A673 (cell line): Measurements from ENCODE around the gene SLC12A6. TPM values are rescaled to one million over a fixed set of nuclear protein-coding genes. Genes with fewer than 3 reads are reported as not detected.

ENCODE experiments used
- BruUV-seq: library from RNA; stranded (reverse); fragments of 400-500 nt; replicated peaks from 2 replicates; lab custom pipeline; 2021; lab: Mats Ljungman, UMichigan
- CTCF ChIA-PET: fragments of 300-600 bp; sonication (Branson Sonifier 250); formaldehyde crosslinking; loops from one replicate; lab custom pipeline; 2022; ENCODE audit warnings: antibody characterized with exemption; lab: Charles Lee
- POLR2A ChIA-PET: fragments of 300-600 bp; sonication (Branson Sonifier 250); formaldehyde crosslinking; loops from one replicate; lab custom pipeline; 2022; ENCODE audit warnings: antibody characterized with exemption; ENCODE audit not compliant: low non-redundant PET; lab: Charles Lee
- DNase-seq: peaks from one replicate; pipeline ENCODE4 v3.0.0-alpha.2; 2015; ENCODE audit warnings: low spot score
- H3K27ac ChIP-seq: fragments of 200-600 bp; sonication (generic); 2 replicates; pipeline ENCODE4 v1.5.1; 2016; ENCODE audit warnings: mixed run types, low read depth, mild to moderate bottlenecking, mixed read lengths, antibody characterized with exemption, low read length; ENCODE audit not compliant: poor library complexity, severe bottlenecking
- H3K27me3 ChIP-seq: fragments of 200-600 bp; sonication (generic); replicated peaks from 2 replicates; pipeline ENCODE4 v1.6.1; 2017; ENCODE audit warnings: mixed run types, low read depth, mild to moderate bottlenecking, mixed read lengths, antibody characterized with exemption, low read length; ENCODE audit not compliant: insufficient read depth, poor library complexity
- H3K36me3 ChIP-seq: fragments of 200-600 bp; sonication (generic); 2 replicates; pipeline ENCODE4 v1.6.1; 2016; ENCODE audit warnings: mixed run types, mild to moderate bottlenecking, mixed read lengths, antibody characterized with exemption, low read length; ENCODE audit not compliant: insufficient read depth, poor library complexity, severe bottlenecking
- H3K4me1 ChIP-seq: fragments of 200-600 bp; sonication (generic); 2 replicates; pipeline ENCODE4 v1.6.1; 2017; ENCODE audit warnings: mixed run types, mild to moderate bottlenecking, mixed read lengths, antibody characterized with exemption, low read length; ENCODE audit not compliant: insufficient read depth, poor library complexity, severe bottlenecking
- H3K4me3 ChIP-seq: fragments of 200-600 bp; sonication (generic); 2 replicates; pipeline ENCODE4 v1.5.1; 2016; ENCODE audit warnings: low read depth, mixed run types, mild to moderate bottlenecking, mixed read lengths, low read length; ENCODE audit not compliant: poor library complexity, severe bottlenecking
- H3K9me3 ChIP-seq: fragments of 200-600 bp; sonication (generic); 2 replicates; pipeline ENCODE4 v1.6.1; 2016; ENCODE audit warnings: mixed run types, low read depth, mild to moderate bottlenecking, mixed read lengths, antibody characterized with exemption, low read length; ENCODE audit not compliant: poor library complexity, severe bottlenecking
- CTCF ChIP-seq: fragments of 300-800, 200-600 bp; sonication (generic); conservative IDR thresholded peaks from 2 replicates; pipeline ENCODE4 v1.5.1; 2017; ENCODE audit warnings: low read depth, mild to moderate bottlenecking, antibody characterized with exemption, low read length, moderate library complexity, mixed read lengths
- EZH2 ChIP-seq: fragments of 200-600 bp; sonication (generic); IDR thresholded peaks from 2 replicates; pipeline ENCODE4 v1.6.1; 2017; ENCODE audit warnings: borderline replicate concordance, low read depth, mild to moderate bottlenecking, mixed read lengths, antibody characterized with exemption, low read length; ENCODE audit not compliant: poor library complexity, severe bottlenecking
- intact Hi-C: fragments of 100-400 bp; cut with micrococcal nuclease; formaldehyde crosslinking; loops from one replicate; pipeline ENCODE4 v1.10.0; 2022; ENCODE audit not compliant: unreplicated experiment
- total RNA-seq: library from RNA; stranded (reverse); gene quantifications from 2 replicates; pipeline ENCODE4 v1.2.3, GENCODE V29; 2021

Gene SLC12A6
- total RNA-seq, 1 experiment from 2014 or later = 17.2 TPM

- ChIA-PET CTCF (no interaction called here), POLR2A (no interaction called here)
- TF ChIP-seq EZH2 = no peak
- TF ChIP-seq CTCF = no peak
- no peaks in the 10 kb centered on the region for H3K36me3 ChIP-seq
- H3K9me3 ChIP-seq = no peaks in the 10 kb centered on the region
- BruUV-seq = no TSS peak
- no peaks in the 10 kb centered on the region for H3K27me3 ChIP-seq
- intact Hi-C loops = no loop called here
- H3K4me3 ChIP-seq = no peak overlapping the region
- H3K4me1 ChIP-seq = no peaks in the 10 kb centered on the region
- DNase-seq = no peak
- H3K27ac ChIP-seq = no peak overlapping the region
Observed at GRCh38 chr15:34258151-34258550, 79.4 kb downstream of the SLC12A6 start.

- POLR2A ChIA-PET = no interaction called here
- BruUV-seq = no TSS peak
- intact Hi-C loops = no loop called here
Observed at GRCh38 chr15:34252545-34252944, 85.0 kb downstream of the SLC12A6 start.

GRCh38 chr15:34248190-34248589 is 89.4 kb downstream of the SLC12A6 start:
- POLR2A ChIA-PET = no interaction called here
- no peak for DNase-seq

More at GRCh38 chr15:34252545-34252944, 85.0 kb downstream of the SLC12A6 start:
- Histone ChIP-seq H3K9me3 (no peaks in the 10 kb centered on the region), H3K36me3 (no peaks in the 10 kb centered on the region), H3K4me1 (no peaks in the 10 kb centered on the region), H3K4me3 (no peak overlapping the region), H3K27me3 (no peaks in the 10 kb centered on the region), H3K27ac (no peak overlapping the region)
- CTCF ChIA-PET = no interaction called here
- DNase-seq = no peak
- TF ChIP-seq CTCF (no peak), EZH2 (no peak)

More at GRCh38 chr15:34248190-34248589, 89.4 kb downstream of the SLC12A6 start:
- Histone ChIP-seq H3K4me1 (no peaks in the 10 kb centered on the region), H3K36me3 (no peaks in the 10 kb centered on the region), H3K27ac (no peak overlapping the region), H3K9me3 (no peaks in the 10 kb centered on the region), H3K27me3 (no peaks in the 10 kb centered on the region), H3K4me3 (no peak overlapping the region)
- no TSS peak for BruUV-seq
- intact Hi-C loops = loop anchor here (10.0 kb wide), 1 partner anchor 117 kb away; the partner anchor contains the start of gene LPCAT4
- TF ChIP-seq CTCF (no peak), EZH2 (no peak)
- CTCF ChIA-PET = no interaction called here
